Stimulated activated naive CD8-positive, alpha-beta T cell treated with anti-CD3 and anti-CD28 coated beads, Interleukin-15, amount 100 ng/mL, for 72 hours (primary cell): ENCODE data around the gene MARK3.
A peak's percentile ranks its signal among the peaks of the same experiment; 100 is the strongest.

Experiments
- ATAC-seq: fragments of 150-1000 bp; cut with Tn5 transposase; 2 replicates; pipeline ENCODE4 v1.10.0; 2021; ENCODE audit warnings: mild to moderate bottlenecking, moderate library complexity
- DNase-seq, 2 donors: peaks; one replicate each; pipeline ENCODE4 v3.0.0; 2021 to 2022
- H3K27ac Mint-ChIP-seq, 2 donors: one replicate each; pipeline ENCODE4 v1.8.0; 2022; ENCODE audit warnings: mild to moderate bottlenecking in 2 of 2, mixed read lengths in 2 of 2, moderate library complexity in 2 of 2
- H3K27me3 Mint-ChIP-seq: one replicate; pipeline ENCODE4 v1.8.0; 2022; ENCODE audit warnings: mixed read lengths
- H3K4me1 Mint-ChIP-seq: one replicate; pipeline ENCODE4 v1.8.0; 2022; ENCODE audit warnings: mild to moderate bottlenecking, mixed read lengths
- H3K4me3 Mint-ChIP-seq, 2 donors: one replicate each; pipeline ENCODE4 v1.8.0; 2022; ENCODE audit warnings: mild to moderate bottlenecking in 2 of 2, mixed read lengths in 2 of 2, moderate library complexity in 1 of 2
- H3K9me3 Mint-ChIP-seq, 2 donors: one replicate each; pipeline ENCODE4 v1.8.0; 2022; ENCODE audit warnings: mixed read lengths in 2 of 2

MARK3 gene

GRCh38 chr14:103541709-103542604 lies 156.7 kb downstream of the MARK3 start:
- no peak for ATAC-seq
- no peak for DNase-seq
- no peak overlapping the region for H3K4me3 Mint-ChIP-seq
- H3K27ac Mint-ChIP-seq = peak overlapping the region in 1 of 2 donors; percentile 48
- peaks cover 6% of the 10 kb centered on the region for H3K4me1 Mint-ChIP-seq
- no peaks in the 10 kb centered on the region for H3K9me3 Mint-ChIP-seq
- peaks cover 17% of the 10 kb centered on the region for H3K27me3 Mint-ChIP-seq

GRCh38 chr14:103542605-103543088 lies 157.4 kb downstream of the MARK3 start:
- H3K9me3 Mint-ChIP-seq = no peaks in the 10 kb centered on the region
- H3K27ac Mint-ChIP-seq = no peak overlapping the region

GRCh38 chr14:103543140-103543539 lies 157.9 kb downstream of the MARK3 start:
- ATAC-seq (no peak), DNase-seq (no peak)
- Mint-ChIP-seq H3K9me3 (no peaks in the 10 kb centered on the region), H3K4me3 (no peak overlapping the region), H3K27ac (no peak overlapping the region), H3K4me1 (peaks cover 6% of the 10 kb centered on the region), H3K27me3 (peaks cover 17% of the 10 kb centered on the region)

More at GRCh38 chr14:103542605-103543088, 157.4 kb downstream of the MARK3 start:
- DNase-seq (no peak), ATAC-seq (no peak)
- peaks cover 6% of the 10 kb centered on the region for H3K4me1 Mint-ChIP-seq
- no peak overlapping the region for H3K4me3 Mint-ChIP-seq
- peaks cover 17% of the 10 kb centered on the region for H3K27me3 Mint-ChIP-seq

- Mint-ChIP-seq H3K27ac (no peak overlapping the region), H3K4me1 (peaks cover 6% of the 10 kb centered on the region), H3K9me3 (no peaks in the 10 kb centered on the region), H3K4me3 (peak overlapping the region in 1 of 2 donors; percentile 3), H3K27me3 (peaks cover 17% of the 10 kb centered on the region)
- ATAC-seq = no peak
- no peak for DNase-seq
Observed at GRCh38 chr14:103543721-103544387, 158.6 kb downstream of the MARK3 start.

GRCh38 chr14:103544388-103545218 lies 159.4 kb downstream of the MARK3 start:
- DNase-seq = no peak
- Mint-ChIP-seq H3K9me3 (no peaks in the 10 kb centered on the region), H3K27me3 (peaks cover 10% of the 10 kb centered on the region), H3K27ac (no peak overlapping the region), H3K4me3 (no peak overlapping the region), H3K4me1 (peaks cover 6% of the 10 kb centered on the region)
- ATAC-seq = no peak

GRCh38 chr14:103545219-103545914 lies 160.2 kb downstream of the MARK3 start:
- Mint-ChIP-seq H3K4me3 (no peak overlapping the region), H3K9me3 (no peaks in the 10 kb centered on the region), H3K27ac (no peak overlapping the region), H3K4me1 (peaks cover 6% of the 10 kb centered on the region), H3K27me3 (peaks cover 4% of the 10 kb centered on the region)
- ATAC-seq (no peak), DNase-seq (no peak)

GRCh38 chr14:103545915-103546651 lies 160.9 kb downstream of the MARK3 start:
- Mint-ChIP-seq H3K27me3 (no peaks in the 10 kb centered on the region), H3K4me3 (no peak overlapping the region), H3K27ac (no peak overlapping the region), H3K4me1 (peaks cover 6% of the 10 kb centered on the region), H3K9me3 (no peaks in the 10 kb centered on the region)
- no peak for ATAC-seq
- DNase-seq = no peak

GRCh38 chr14:103546652-103547454 lies 161.6 kb downstream of the MARK3 start:
- H3K27me3 Mint-ChIP-seq = no peaks in the 10 kb centered on the region
- peaks cover 6% of the 10 kb centered on the region for H3K4me1 Mint-ChIP-seq
- no peaks in the 10 kb centered on the region for H3K9me3 Mint-ChIP-seq
- ATAC-seq = peak; percentile 76
- peak; percentile 75 to 77 for DNase-seq
- H3K27ac Mint-ChIP-seq = no peak overlapping the region
- no peak overlapping the region for H3K4me3 Mint-ChIP-seq

GRCh38 chr14:103547455-103547940 lies 162.3 kb downstream of the MARK3 start:
- Mint-ChIP-seq H3K27ac (peak overlapping the region in 1 of 2 donors; percentile 63), H3K4me3 (no peak overlapping the region), H3K4me1 (peaks cover 6% of the 10 kb centered on the region), H3K27me3 (no peaks in the 10 kb centered on the region), H3K9me3 (no peaks in the 10 kb centered on the region)
- DNase-seq = no peak
- ATAC-seq = no peak

- Mint-ChIP-seq H3K27me3 (no peaks in the 10 kb centered on the region), H3K4me3 (no peak overlapping the region), H3K9me3 (no peaks in the 10 kb centered on the region), H3K4me1 (peaks cover 6% of the 10 kb centered on the region), H3K27ac (peak overlapping the region in 1 of 2 donors; percentile 63)
- no peak for ATAC-seq
- DNase-seq = no peak
Observed at GRCh38 chr14:103547941-103548462, 162.8 kb downstream of the MARK3 start.

GRCh38 chr14:103548463-103549351 lies 163.5 kb downstream of the MARK3 start:
- no peak overlapping the region for H3K4me3 Mint-ChIP-seq
- H3K4me1 Mint-ChIP-seq = peaks cover 6% of the 10 kb centered on the region
- DNase-seq (no peak), ATAC-seq (no peak)
- no peaks in the 10 kb centered on the region for H3K27me3 Mint-ChIP-seq
- no peak overlapping the region for H3K27ac Mint-ChIP-seq
- H3K9me3 Mint-ChIP-seq = no peaks in the 10 kb centered on the region

GRCh38 chr14:103549361-103550311 lies 164.4 kb downstream of the MARK3 start:
- ATAC-seq = no peak
- no peak overlapping the region for H3K27ac Mint-ChIP-seq
- H3K9me3 Mint-ChIP-seq = no peaks in the 10 kb centered on the region
- peaks cover 6% of the 10 kb centered on the region for H3K4me1 Mint-ChIP-seq
- no peaks in the 10 kb centered on the region for H3K27me3 Mint-ChIP-seq
- no peak for DNase-seq
- no peak overlapping the region for H3K4me3 Mint-ChIP-seq
